Measurements from ENCODE around the gene PROM2. TPM values are rescaled to one million over a fixed set of nuclear protein-coding genes. Genes with fewer than 3 reads are reported as not detected.

The PROM2 gene
- total RNA-seq, 2 experiments from 2014 or later, result 0.60 to 0.73 TPM

DNA sequence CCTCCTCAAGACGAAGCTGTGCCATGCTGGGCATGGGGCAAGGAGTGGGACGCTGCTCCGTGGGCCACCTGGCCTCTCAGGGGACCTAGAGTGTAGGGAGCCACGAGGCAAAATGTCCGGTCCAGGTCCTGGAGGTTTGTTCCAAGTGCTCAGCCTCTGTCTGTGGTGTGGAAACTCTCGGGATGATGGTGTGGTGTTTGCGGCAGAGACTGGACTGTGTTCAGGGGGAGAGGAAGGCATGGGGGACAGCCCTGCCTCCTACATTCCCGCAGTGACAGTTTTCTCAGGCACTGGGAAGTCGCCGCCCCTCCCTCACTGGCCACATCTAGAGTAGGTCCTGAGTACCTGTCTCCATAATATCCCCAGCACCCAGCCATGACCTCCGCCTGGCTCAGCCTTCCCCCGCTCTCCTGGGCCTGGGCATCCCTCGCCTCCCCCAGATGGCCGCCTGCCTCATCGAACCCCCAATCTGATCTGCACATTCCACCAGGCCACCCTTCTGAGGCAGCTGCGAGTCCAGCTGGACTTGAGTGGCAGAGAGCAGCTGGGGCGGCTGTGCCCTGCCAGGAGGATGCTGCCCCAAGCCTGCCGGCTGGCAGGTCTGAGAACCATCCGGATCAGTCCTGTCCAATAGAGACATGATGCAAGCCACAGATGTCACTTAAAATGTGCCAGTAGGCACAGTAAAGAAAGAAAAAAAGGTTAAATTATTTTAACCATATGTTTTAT, 29.1 kb downstream of the PROM2 start:
- no peaks in the 10 kb centered on the region for H3K27me3 ChIP-seq (ENCODE audit: control insufficient read depth in 1 of 2, insufficient read depth in 2 of 2, low read length in 2 of 2)
- Mint-ChIP-seq H3K36me3 (ENCODE audit: low read depth) (no peaks in the 10 kb centered on the region), H3K27me3 (no peaks in the 10 kb centered on the region), H3K4me3 (no peak overlapping the region), H3K27ac (no peak overlapping the region), H3K9me3 (no peaks in the 10 kb centered on the region), H3K4me1 (ENCODE audit: low read depth) (no peaks in the 10 kb centered on the region)
- no peaks in the 10 kb centered on the region for H3K4me1 ChIP-seq (ENCODE audit: insufficient read depth, low read length)
- no peak overlapping the region for H3K4me3 ChIP-seq (ENCODE audit: low read length)
- H3K9me3 ChIP-seq (ENCODE audit: control insufficient read depth in 1 of 2, insufficient read depth in 1 of 2, low read length in 2 of 2), result no peaks in the 10 kb centered on the region
- no peaks in the 10 kb centered on the region for H3K36me3 ChIP-seq (ENCODE audit: insufficient read depth, low read length)
- POLR2A ChIA-PET, result no interaction called here
- TF ChIP-seq, protein P1, sequence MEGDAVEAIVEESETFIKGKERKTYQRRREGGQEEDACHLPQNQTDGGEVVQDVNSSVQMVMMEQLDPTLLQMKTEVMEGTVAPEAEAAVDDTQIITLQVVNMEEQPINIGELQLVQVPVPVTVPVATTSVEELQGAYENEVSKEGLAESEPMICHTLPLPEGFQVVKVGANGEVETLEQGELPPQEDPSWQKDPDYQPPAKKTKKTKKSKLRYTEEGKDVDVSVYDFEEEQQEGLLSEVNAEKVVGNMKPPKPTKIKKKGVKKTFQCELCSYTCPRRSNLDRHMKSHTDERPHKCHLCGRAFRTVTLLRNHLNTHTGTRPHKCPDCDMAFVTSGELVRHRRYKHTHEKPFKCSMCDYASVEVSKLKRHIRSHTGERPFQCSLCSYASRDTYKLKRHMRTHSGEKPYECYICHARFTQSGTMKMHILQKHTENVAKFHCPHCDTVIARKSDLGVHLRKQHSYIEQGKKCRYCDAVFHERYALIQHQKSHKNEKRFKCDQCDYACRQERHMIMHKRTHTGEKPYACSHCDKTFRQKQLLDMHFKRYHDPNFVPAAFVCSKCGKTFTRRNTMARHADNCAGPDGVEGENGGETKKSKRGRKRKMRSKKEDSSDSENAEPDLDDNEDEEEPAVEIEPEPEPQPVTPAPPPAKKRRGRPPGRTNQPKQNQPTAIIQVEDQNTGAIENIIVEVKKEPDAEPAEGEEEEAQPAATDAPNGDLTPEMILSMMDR (IDR thresholded peaks at IDR 0.05), result no peak
- CTCF ChIA-PET, result no interaction called here
- H3K27ac ChIP-seq (ENCODE audit: low read depth in 1 of 2, low read length in 2 of 2), result no peak overlapping the region
- DNase-seq, result no peak
- ATAC-seq (ENCODE audit: poor library complexity), result no peak
- intact Hi-C loops (cut with DNase I, micrococcal nuclease), result no loop called here

GRCh38 chr2:95305380-95306061, 31.3 kb downstream of the PROM2 start:
- TF ChIP-seq, protein P1 (IDR thresholded peaks at IDR 0.05), result no peak
- Histone ChIP-seq H3K27me3 (ENCODE audit: control insufficient read depth in 1 of 2, insufficient read depth in 2 of 2, low read length in 2 of 2) (no peaks in the 10 kb centered on the region), H3K9me3 (ENCODE audit: control insufficient read depth in 1 of 2, insufficient read depth in 1 of 2, low read length in 2 of 2) (peaks cover 0 to 3% of the 10 kb centered on the region in 2 experiments), H3K4me3 (ENCODE audit: low read length) (no peak overlapping the region), H3K27ac (ENCODE audit: low read depth in 1 of 2, low read length in 2 of 2) (no peak overlapping the region), H3K36me3 (ENCODE audit: insufficient read depth, low read length) (no peaks in the 10 kb centered on the region), H3K4me1 (ENCODE audit: insufficient read depth, low read length) (no peaks in the 10 kb centered on the region)
- ChIA-PET CTCF (no interaction called here), POLR2A (no interaction called here)
- ATAC-seq (ENCODE audit: poor library complexity) (no peak), DNase-seq (no peak)
- H3K4me3 Mint-ChIP-seq, result no peak overlapping the region
- no peaks in the 10 kb centered on the region for H3K27me3 Mint-ChIP-seq
- no peak overlapping the region for H3K27ac Mint-ChIP-seq
- H3K4me1 Mint-ChIP-seq (ENCODE audit: low read depth), result no peaks in the 10 kb centered on the region
- no peaks in the 10 kb centered on the region for H3K9me3 Mint-ChIP-seq
- H3K36me3 Mint-ChIP-seq (ENCODE audit: low read depth), result no peaks in the 10 kb centered on the region
- intact Hi-C loops (cut with DNase I, micrococcal nuclease), result no loop called here

GRCh38 chr2:95306336-95306895, 32.2 kb downstream of the PROM2 start:
- Histone ChIP-seq H3K27ac (ENCODE audit: low read depth in 1 of 2, low read length in 2 of 2) (no peak overlapping the region), H3K4me1 (ENCODE audit: insufficient read depth, low read length) (no peaks in the 10 kb centered on the region), H3K9me3 (ENCODE audit: control insufficient read depth in 1 of 2, insufficient read depth in 1 of 2, low read length in 2 of 2) (peaks cover 0 to 3% of the 10 kb centered on the region in 2 experiments), H3K36me3 (ENCODE audit: insufficient read depth, low read length) (no peaks in the 10 kb centered on the region), H3K27me3 (ENCODE audit: control insufficient read depth in 1 of 2, insufficient read depth in 2 of 2, low read length in 2 of 2) (no peaks in the 10 kb centered on the region), H3K4me3 (ENCODE audit: low read length) (no peak overlapping the region)
- Mint-ChIP-seq H3K27me3 (no peaks in the 10 kb centered on the region), H3K4me1 (ENCODE audit: low read depth) (no peaks in the 10 kb centered on the region), H3K27ac (no peak overlapping the region), H3K4me3 (no peak overlapping the region), H3K36me3 (ENCODE audit: low read depth) (no peaks in the 10 kb centered on the region), H3K9me3 (no peaks in the 10 kb centered on the region)
- intact Hi-C loops (cut with DNase I, micrococcal nuclease), result no loop called here
- DNase-seq (no peak), ATAC-seq (ENCODE audit: poor library complexity) (no peak)
- POLR2A ChIA-PET, result no interaction called here
- TF ChIP-seq, protein P1 (IDR thresholded peaks at IDR 0.05), result no peak
- CTCF ChIA-PET, result no interaction called here
